Liver (tissue), 9 donors: ENCODE measurements around the gene CHD1. TPM values are rescaled to one million over a fixed set of nuclear protein-coding genes. Genes with fewer than 3 reads are reported as not detected.

Source experiments
- DNase-seq: peaks from one replicate; pipeline ENCODE4 v3.0.0-alpha.2; 2017; ENCODE audit warnings: low spot score
- H3K27ac ChIP-seq, 2 donors: one replicate each; pipeline ENCODE4 v1.7.0; 2013; ENCODE audit warnings: inconsistent platforms in 2 of 2, low read length in 2 of 2, control low read depth in 1 of 2, low read depth in 1 of 2, mild to moderate bottlenecking in 1 of 2
- H3K27me3 ChIP-seq, 4 donors: one replicate each; pipeline versions ENCODE4 v1.6.1 to v1.7.0; 2013; ENCODE audit warnings: low read length in 3 of 4, inconsistent platforms in 1 of 4, mild to moderate bottlenecking in 1 of 4, moderate library complexity in 1 of 4; ENCODE audit not compliant: control insufficient read depth in 4 of 4, insufficient read depth in 4 of 4
- H3K36me3 ChIP-seq, 4 donors: one replicate each; pipeline versions ENCODE4 v1.6.1 to v1.7.0; 2013; ENCODE audit warnings: low read length in 3 of 4, mild to moderate bottlenecking in 3 of 4, low read depth in 1 of 4, moderate library complexity in 1 of 4; ENCODE audit not compliant: control insufficient read depth in 4 of 4, insufficient read depth in 3 of 4
- H3K4me1 ChIP-seq, 4 donors: one replicate each; pipeline versions ENCODE4 v1.6.1 to v1.7.0; 2013; ENCODE audit warnings: low read length in 3 of 4, mild to moderate bottlenecking in 3 of 4, moderate library complexity in 1 of 4; ENCODE audit not compliant: control insufficient read depth in 4 of 4, insufficient read depth in 4 of 4
- H3K4me3 ChIP-seq, 3 donors: one replicate each; pipeline versions ENCODE4 v1.6.1 to v1.7.0; 2013; ENCODE audit warnings: low read length in 3 of 3, control low read depth in 1 of 3, low read depth in 1 of 3, mild to moderate bottlenecking in 1 of 3
- H3K9ac ChIP-seq, 2 donors: one replicate each; pipeline ENCODE4 v1.7.0; 2013; ENCODE audit warnings: low read length in 2 of 2, mild to moderate bottlenecking in 2 of 2, moderate library complexity in 2 of 2, control low read depth in 1 of 2, low read depth in 1 of 2
- H3K9me3 ChIP-seq, 4 donors: one replicate each; pipeline versions ENCODE4 v1.6.1 to v1.7.0; 2013; ENCODE audit warnings: low read length in 3 of 4; ENCODE audit not compliant: control insufficient read depth in 4 of 4
- GABPA ChIP-seq, 2 donors: IDR thresholded peaks in 1 of 2; conservative IDR thresholded peaks in 1 of 2; 2 replicates each; pipeline ENCODE4 v1.6.1; 2016; ENCODE audit warnings: antibody characterized with exemption in 2 of 2, mild to moderate bottlenecking in 1 of 2, moderate library complexity in 1 of 2
- HNF4A ChIP-seq, 2 donors: conservative IDR thresholded peaks; 2 replicates each; pipeline ENCODE4 v1.6.1; 2016; ENCODE audit warnings: antibody characterized with exemption in 2 of 2, mild to moderate bottlenecking in 2 of 2
- HNF4G ChIP-seq: IDR thresholded peaks from 2 replicates; pipeline ENCODE4 v1.6.1; 2016; ENCODE audit warnings: antibody characterized with exemption
- JUND ChIP-seq, 2 donors: IDR thresholded peaks; 2 replicates each; pipeline ENCODE4 v1.6.1; 2016; ENCODE audit warnings: antibody characterized with exemption in 2 of 2
- MAX ChIP-seq: IDR thresholded peaks from 2 replicates; pipeline ENCODE4 v1.6.1; 2016; ENCODE audit warnings: antibody characterized with exemption
- RAD21 ChIP-seq, 2 donors: IDR thresholded peaks; 2 replicates each; pipeline ENCODE4 v1.6.1; 2016; ENCODE audit warnings: antibody characterized with exemption in 2 of 2, mild to moderate bottlenecking in 2 of 2
- RXRA ChIP-seq, 2 donors: IDR thresholded peaks; 2 replicates each; pipeline ENCODE4 v1.6.1; 2017 to 2018; ENCODE audit warnings: antibody characterized with exemption in 2 of 2, mild to moderate bottlenecking in 1 of 2
- SP1 ChIP-seq: IDR thresholded peaks from 2 replicates; pipeline ENCODE4 v1.6.1; 2018; ENCODE audit warnings: antibody characterized with exemption, mild to moderate bottlenecking
- YY1 ChIP-seq: IDR thresholded peaks from 2 replicates; pipeline ENCODE4 v1.6.1; 2016; ENCODE audit warnings: antibody characterized with exemption, mild to moderate bottlenecking
- ZBTB33 ChIP-seq: IDR thresholded peaks from 2 replicates; pipeline ENCODE4 v1.6.1; 2016; ENCODE audit warnings: antibody characterized with exemption
- polyA plus RNA-seq, 2 donors: library from polyadenylated mRNA; stranded (reverse) in 1 of 2; unstranded in 1 of 2; fragments of 200-250 nt in 1 of 2; fragments of >200 nt in 1 of 2; fragmentation: Nextera tagmentation in 1 of 2; extraction: Ambion mirVana in 1 of 2; gene quantifications; one replicate each; pipeline versions ENCODE4 v1.2.1 to v1.2.3, GENCODE V29; 2013 to 2015
- total RNA-seq, 2 donors: library from RNA; depleted of rRNA; stranded (reverse); fragments of >200 nt; gene quantifications; one replicate each; pipeline ENCODE4 v1.2.3, GENCODE V29; 2014
- TF ChIP-seq, protein P1 (sequence below): IDR thresholded peaks from 2 replicates; pipeline ENCODE4 v1.6.1; 2016; ENCODE audit warnings: antibody characterized with exemption
- TF ChIP-seq, protein P2 (sequence below): fragments of 150-350 bp; IDR thresholded peaks from 2 replicates; pipeline ENCODE4 v1.5.1; 2017; ENCODE audit warnings: improper control_type of control experiment, low read depth, low read length; ENCODE audit not compliant: missing input control
- TF ChIP-seq, protein P3 (sequence below): IDR thresholded peaks from 2 replicates; pipeline ENCODE4 v1.6.1; 2016; ENCODE audit warnings: antibody characterized with exemption, mild to moderate bottlenecking
- donor health status: healthy.
- donor health status: healthy.
- donor health status: healthy.
- donor health status: healthy.
- donor health status: healthy.

CHD1 gene
- total and polyA plus RNA-seq, 4 donors = 5.1 to 44.8 (median 25.4) TPM

- TF ChIP-seq, protein P1, sequence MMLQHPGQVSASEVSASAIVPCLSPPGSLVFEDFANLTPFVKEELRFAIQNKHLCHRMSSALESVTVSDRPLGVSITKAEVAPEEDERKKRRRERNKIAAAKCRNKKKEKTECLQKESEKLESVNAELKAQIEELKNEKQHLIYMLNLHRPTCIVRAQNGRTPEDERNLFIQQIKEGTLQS = no peak
- TF ChIP-seq JUND (IDR thresholded peaks at IDR 0.05) = no peak
- TF ChIP-seq, protein P2, sequence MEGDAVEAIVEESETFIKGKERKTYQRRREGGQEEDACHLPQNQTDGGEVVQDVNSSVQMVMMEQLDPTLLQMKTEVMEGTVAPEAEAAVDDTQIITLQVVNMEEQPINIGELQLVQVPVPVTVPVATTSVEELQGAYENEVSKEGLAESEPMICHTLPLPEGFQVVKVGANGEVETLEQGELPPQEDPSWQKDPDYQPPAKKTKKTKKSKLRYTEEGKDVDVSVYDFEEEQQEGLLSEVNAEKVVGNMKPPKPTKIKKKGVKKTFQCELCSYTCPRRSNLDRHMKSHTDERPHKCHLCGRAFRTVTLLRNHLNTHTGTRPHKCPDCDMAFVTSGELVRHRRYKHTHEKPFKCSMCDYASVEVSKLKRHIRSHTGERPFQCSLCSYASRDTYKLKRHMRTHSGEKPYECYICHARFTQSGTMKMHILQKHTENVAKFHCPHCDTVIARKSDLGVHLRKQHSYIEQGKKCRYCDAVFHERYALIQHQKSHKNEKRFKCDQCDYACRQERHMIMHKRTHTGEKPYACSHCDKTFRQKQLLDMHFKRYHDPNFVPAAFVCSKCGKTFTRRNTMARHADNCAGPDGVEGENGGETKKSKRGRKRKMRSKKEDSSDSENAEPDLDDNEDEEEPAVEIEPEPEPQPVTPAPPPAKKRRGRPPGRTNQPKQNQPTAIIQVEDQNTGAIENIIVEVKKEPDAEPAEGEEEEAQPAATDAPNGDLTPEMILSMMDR = no peak
- TF ChIP-seq SP1 = no peak
These were observed 118.6 kb downstream of the CHD1 start (continued) for GRCh38 chr5:98810206-98810605.

DNA sequence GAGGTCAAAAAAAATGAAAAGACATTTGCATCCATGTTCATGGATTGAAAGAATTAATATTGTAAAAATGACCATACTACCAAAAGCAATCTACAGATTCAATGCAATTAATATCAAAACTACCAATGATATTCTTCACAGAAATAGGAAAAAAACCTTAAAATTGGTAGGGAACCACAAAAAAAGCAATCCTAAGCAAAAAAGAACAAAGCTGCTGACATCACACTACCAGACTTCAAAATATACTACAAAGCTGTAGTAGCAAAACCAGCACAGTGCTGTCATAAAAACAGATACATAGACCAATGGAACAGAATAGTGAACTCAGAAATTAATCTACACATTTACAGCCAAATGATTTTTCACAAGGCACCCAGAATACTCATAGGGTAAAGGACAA is 121.0 kb downstream of the CHD1 start:
- DNase-seq = no peak
- Histone ChIP-seq H3K27me3 (no peaks in the 10 kb centered on the region), H3K9ac (no peak overlapping the region), H3K4me3 (no peak overlapping the region), H3K9me3 (peaks cover 0 to 8% (median 4%) of the 10 kb centered on the region in 4 donors), H3K4me1 (no peaks in the 10 kb centered on the region), H3K36me3 (no peaks in the 10 kb centered on the region), H3K27ac (no peak overlapping the region)
- TF ChIP-seq, protein P1 = no peak
- TF ChIP-seq, protein P3, sequence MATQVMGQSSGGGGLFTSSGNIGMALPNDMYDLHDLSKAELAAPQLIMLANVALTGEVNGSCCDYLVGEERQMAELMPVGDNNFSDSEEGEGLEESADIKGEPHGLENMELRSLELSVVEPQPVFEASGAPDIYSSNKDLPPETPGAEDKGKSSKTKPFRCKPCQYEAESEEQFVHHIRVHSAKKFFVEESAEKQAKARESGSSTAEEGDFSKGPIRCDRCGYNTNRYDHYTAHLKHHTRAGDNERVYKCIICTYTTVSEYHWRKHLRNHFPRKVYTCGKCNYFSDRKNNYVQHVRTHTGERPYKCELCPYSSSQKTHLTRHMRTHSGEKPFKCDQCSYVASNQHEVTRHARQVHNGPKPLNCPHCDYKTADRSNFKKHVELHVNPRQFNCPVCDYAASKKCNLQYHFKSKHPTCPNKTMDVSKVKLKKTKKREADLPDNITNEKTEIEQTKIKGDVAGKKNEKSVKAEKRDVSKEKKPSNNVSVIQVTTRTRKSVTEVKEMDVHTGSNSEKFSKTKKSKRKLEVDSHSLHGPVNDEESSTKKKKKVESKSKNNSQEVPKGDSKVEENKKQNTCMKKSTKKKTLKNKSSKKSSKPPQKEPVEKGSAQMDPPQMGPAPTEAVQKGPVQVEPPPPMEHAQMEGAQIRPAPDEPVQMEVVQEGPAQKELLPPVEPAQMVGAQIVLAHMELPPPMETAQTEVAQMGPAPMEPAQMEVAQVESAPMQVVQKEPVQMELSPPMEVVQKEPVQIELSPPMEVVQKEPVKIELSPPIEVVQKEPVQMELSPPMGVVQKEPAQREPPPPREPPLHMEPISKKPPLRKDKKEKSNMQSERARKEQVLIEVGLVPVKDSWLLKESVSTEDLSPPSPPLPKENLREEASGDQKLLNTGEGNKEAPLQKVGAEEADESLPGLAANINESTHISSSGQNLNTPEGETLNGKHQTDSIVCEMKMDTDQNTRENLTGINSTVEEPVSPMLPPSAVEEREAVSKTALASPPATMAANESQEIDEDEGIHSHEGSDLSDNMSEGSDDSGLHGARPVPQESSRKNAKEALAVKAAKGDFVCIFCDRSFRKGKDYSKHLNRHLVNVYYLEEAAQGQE = no peak
- TF ChIP-seq GABPA (IDR thresholded peaks at IDR 0.05 in 1 of 2, conservative IDR thresholded peaks at IDR 0.05 in 1 of 2) (no peak), MAX (no peak), HNF4A (conservative IDR thresholded peaks at IDR 0.05) (no peak), ZBTB33 (no peak), YY1 (no peak), HNF4G (no peak), RAD21 (IDR thresholded peaks at IDR 0.05) (no peak), RXRA (IDR thresholded peaks at IDR 0.05) (no peak)
- TF ChIP-seq, protein P2 = no peak
